Lower lobe of right lung (tissue), 2 donors: ENCODE measurements around the gene FAM163B. TPM values are rescaled to one million over a fixed set of nuclear protein-coding genes. Genes with fewer than 3 reads are reported as not detected.

Source experiments
- ATAC-seq, 2 donors: fragments of 200-7000 bp; cut with Tn5 transposase; one replicate each; pipeline ENCODE4 v1.9.1; 2020 to 2022; ENCODE audit warnings: mild to moderate bottlenecking in 2 of 2, moderate library complexity in 2 of 2
- DNase-seq: peaks from one replicate; pipeline ENCODE4 v3.0.0-alpha.2; 2020
- H3K27ac ChIP-seq: fragments of 200-600 bp; one replicate; pipeline ENCODE4 v1.8.0; 2022
- H3K27me3 ChIP-seq: fragments of 200-600 bp; one replicate; pipeline ENCODE4 v1.8.0; 2022; ENCODE audit warnings: low read depth
- H3K36me3 ChIP-seq: fragments of 200-600 bp; one replicate; pipeline ENCODE4 v1.8.0; 2022; ENCODE audit warnings: mild to moderate bottlenecking
- H3K4me1 ChIP-seq: fragments of 200-600 bp; one replicate; pipeline ENCODE4 v1.8.0; 2022
- H3K4me3 ChIP-seq: fragments of 200-600 bp; one replicate; pipeline ENCODE4 v1.8.0; 2022; ENCODE audit warnings: mild to moderate bottlenecking
- H3K9me3 ChIP-seq: fragments of 200-600 bp; one replicate; pipeline ENCODE4 v1.8.0; 2022
- intact Hi-C: fragments of 100-400 bp; cut with DNase I; formaldehyde crosslinking; loops from one replicate; pipeline ENCODE4 v1.11.0; 2022
- total RNA-seq: library from RNA; stranded (reverse); fragmentation: NEBNext Ultra II Directional; extraction: Animal tissue kit (Norgen Biotek cat#: 25700); gene quantifications from one replicate; pipeline ENCODE4 v1.2.1, GENCODE V29; 2021
- TF ChIP-seq, protein P1 (sequence below): fragments of 200-600 bp; IDR thresholded peaks from one replicate; pipeline ENCODE4 v1.8.0; 2022; ENCODE audit warnings: antibody characterized with exemption, mild to moderate bottlenecking
- donor health status: DM: no; HTN: yes; CAD: no; lungs with severe emphysema.

FAM163B gene
- total RNA-seq, 1 donor from 2014 or later: not detected

DNA sequence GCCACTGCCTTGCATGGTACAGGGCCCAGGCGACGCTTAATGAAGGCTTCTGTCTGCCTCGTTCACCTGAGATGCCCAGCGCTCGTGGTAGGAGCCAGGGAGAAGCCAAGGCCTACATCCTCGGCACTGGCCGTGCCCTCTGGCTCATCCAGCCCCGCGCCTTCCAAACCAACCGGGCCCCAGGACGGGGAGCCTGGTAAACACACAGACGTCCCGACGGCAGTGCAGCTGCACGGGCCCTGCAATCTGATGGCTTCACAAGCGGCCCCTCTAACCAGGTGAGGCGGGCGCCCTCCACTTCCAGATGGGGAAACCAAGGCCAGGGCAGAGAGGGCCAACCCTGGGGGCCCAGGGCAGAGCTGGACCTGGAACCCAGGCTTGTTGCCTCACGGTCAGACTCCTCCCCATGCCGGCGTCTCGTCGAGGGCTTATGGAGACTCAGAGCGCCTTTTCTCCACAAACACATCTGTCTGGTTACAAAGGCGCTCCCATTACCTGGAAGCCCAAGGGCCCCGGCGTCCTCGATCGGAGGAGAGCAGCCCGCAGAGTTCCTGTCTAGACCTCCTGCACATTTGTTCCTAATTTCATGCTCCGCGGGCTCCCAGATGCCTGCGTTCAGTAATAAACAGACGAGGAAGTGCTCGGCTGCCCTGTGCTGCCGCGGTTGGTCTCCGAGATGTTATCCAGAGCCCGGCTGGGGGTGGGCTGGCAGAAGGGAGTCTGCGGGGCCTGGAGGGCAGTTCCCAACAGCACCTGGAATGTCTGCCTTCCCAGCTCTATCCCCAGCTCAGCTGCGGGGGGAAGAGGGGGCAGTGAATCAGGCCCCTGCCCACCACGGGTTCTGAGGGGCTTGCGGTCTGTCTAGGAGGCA, 23.5 kb downstream of the FAM163B start:
- Histone ChIP-seq H3K27me3 (peaks cover 47% of the 10 kb centered on the region), H3K4me3 (no peak overlapping the region), H3K27ac (no peak overlapping the region), H3K9me3 (no peaks in the 10 kb centered on the region), H3K36me3 (no peaks in the 10 kb centered on the region), H3K4me1 (peaks cover 34% of the 10 kb centered on the region)
- DNase-seq: no peak
- intact Hi-C loops: no loop called here
- TF ChIP-seq, protein P1, sequence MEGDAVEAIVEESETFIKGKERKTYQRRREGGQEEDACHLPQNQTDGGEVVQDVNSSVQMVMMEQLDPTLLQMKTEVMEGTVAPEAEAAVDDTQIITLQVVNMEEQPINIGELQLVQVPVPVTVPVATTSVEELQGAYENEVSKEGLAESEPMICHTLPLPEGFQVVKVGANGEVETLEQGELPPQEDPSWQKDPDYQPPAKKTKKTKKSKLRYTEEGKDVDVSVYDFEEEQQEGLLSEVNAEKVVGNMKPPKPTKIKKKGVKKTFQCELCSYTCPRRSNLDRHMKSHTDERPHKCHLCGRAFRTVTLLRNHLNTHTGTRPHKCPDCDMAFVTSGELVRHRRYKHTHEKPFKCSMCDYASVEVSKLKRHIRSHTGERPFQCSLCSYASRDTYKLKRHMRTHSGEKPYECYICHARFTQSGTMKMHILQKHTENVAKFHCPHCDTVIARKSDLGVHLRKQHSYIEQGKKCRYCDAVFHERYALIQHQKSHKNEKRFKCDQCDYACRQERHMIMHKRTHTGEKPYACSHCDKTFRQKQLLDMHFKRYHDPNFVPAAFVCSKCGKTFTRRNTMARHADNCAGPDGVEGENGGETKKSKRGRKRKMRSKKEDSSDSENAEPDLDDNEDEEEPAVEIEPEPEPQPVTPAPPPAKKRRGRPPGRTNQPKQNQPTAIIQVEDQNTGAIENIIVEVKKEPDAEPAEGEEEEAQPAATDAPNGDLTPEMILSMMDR: no peak
- ATAC-seq: no peak

DNA sequence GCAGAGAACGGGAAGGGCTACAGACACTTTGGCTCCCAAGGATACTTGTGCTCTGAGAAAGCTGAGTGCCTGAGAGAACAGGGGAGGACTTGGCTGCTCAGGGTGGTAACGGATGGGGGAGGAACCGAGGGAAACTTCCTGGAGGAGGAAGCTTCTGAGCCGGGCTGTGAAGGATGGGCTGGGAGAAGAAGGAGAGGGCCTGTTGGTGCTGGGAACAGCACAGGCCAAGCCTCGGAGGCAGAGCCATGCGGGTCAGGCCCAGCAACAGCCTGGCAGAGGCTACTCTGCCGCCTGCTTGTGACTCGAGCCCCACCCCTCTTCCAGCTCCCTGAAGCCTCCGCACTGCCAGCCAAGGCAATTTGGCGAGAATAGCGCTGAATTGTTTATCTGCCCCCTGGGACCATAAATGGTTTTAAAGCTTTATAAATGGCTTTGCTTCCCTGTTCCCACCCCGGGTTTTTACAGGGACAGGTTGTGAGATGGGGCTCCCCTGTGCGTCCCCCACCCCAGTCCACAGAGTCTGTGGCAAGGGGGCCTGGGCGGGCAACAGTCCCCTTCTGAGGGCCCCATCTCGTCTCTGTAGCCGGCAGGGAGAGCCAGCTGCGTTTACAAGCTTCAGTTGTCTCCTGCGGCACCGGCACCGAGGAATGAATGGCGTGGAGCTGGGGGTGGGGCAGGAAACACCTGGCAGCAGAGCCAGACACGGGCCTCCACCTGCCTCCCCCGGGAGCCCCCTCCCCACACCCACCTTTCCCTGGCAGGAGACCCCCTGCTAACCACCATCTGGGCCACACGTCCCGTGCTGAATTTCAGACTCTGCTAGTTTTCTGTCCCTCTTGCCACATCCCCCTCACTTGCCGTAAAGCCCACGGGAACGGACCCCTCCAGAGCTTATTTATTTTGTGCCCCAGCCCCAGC, 24.4 kb downstream of the FAM163B start:
- H3K27ac ChIP-seq: no peak overlapping the region
- H3K36me3 ChIP-seq: no peaks in the 10 kb centered on the region
- no peak overlapping the region for H3K4me3 ChIP-seq
- peak in 1 of 2 donors; percentile 4 for ATAC-seq
- no peaks in the 10 kb centered on the region for H3K9me3 ChIP-seq
- intact Hi-C loops: no loop called here
- H3K27me3 ChIP-seq: peaks cover 47% of the 10 kb centered on the region
- H3K4me1 ChIP-seq: peaks cover 34% of the 10 kb centered on the region
- TF ChIP-seq, protein P1: no peak
- no peak for DNase-seq

DNA sequence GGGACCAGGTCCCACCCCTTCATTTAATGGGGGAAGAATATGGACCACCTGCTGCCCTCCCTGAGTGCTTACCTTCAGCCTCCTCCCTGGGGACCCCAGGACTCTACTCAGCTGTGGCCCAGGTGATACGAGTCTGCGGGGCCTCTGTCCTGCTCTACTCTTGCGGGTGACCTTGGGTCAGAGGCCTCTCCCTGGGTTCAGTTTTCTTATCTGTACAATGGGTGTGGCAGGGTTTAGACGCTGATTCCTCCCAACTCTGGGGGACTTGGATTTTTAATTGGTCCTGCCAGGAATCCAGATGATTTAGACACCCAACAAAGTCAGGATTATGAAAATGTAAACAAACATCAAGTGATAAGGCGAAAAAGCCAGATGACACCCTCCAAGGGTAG, 25.0 kb downstream of the FAM163B start:
- Histone ChIP-seq H3K27ac (no peak overlapping the region), H3K9me3 (no peaks in the 10 kb centered on the region)

DNA sequence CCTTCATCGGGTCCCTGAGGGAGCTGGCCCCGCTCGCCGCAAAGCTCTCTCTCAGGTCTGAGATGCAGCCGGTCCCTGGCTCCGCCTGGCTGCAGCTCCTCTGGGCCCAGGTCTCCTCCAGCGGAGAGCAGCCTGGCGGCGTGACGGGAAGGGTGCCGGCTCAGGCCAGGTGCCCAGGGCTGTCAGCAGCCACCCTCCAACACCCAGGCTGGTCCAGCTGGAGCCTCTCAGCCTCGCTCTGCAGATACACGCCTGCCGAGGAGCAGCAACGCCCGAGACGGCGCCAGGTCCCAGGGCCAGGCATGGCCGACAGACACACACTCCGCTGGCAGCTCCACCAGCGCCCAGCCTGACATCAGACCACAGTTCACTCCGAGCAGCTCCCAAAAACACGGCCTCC, 25.6 kb downstream of the FAM163B start:
- TF ChIP-seq, protein P1: no peak
- H3K27me3 ChIP-seq: peaks cover 47% of the 10 kb centered on the region
- H3K36me3 ChIP-seq: no peaks in the 10 kb centered on the region
- ATAC-seq: peak; percentile 16 to 23
- no peak for DNase-seq
- no peaks in the 10 kb centered on the region for H3K9me3 ChIP-seq
- intact Hi-C loops: no loop called here
- peaks cover 34% of the 10 kb centered on the region for H3K4me1 ChIP-seq
- no peak overlapping the region for H3K27ac ChIP-seq
- H3K4me3 ChIP-seq: no peak overlapping the region

More for the DNA sequence above, 25.0 kb downstream of the FAM163B start:
- Histone ChIP-seq H3K4me3 (no peak overlapping the region), H3K4me1 (peaks cover 34% of the 10 kb centered on the region), H3K36me3 (no peaks in the 10 kb centered on the region), H3K27me3 (peaks cover 47% of the 10 kb centered on the region)
- ATAC-seq: no peak
- no peak for DNase-seq
- intact Hi-C loops: no loop called here
- TF ChIP-seq, protein P1: no peak

DNA sequence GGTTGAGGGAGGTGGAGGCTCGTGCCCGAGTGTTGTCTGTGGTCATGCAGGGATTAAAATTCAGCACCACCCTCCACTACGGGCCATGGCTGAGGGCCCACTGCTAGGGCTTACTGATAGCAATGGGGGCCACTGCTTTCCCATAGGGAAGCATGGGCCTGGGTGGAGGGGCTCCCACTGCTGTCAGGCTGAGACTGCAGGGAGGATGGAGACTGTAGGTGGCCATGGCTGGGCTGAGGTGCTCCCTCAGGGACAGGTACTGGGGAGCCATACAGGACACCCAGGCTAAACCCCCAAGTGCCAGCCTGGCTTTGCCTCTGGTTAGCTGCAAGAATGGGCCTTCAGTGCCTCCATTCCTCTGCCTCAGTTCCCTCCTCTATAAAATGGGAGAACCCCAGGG, 26.1 kb downstream of the FAM163B start:
- intact Hi-C loops: no loop called here
- DNase-seq (no peak), ATAC-seq (no peak)
- Histone ChIP-seq H3K4me1 (peaks cover 34% of the 10 kb centered on the region), H3K9me3 (no peaks in the 10 kb centered on the region), H3K27me3 (peaks cover 47% of the 10 kb centered on the region), H3K36me3 (no peaks in the 10 kb centered on the region), H3K27ac (peak overlapping the region; percentile 65), H3K4me3 (no peak overlapping the region)
- TF ChIP-seq, protein P1: no peak
